Calu3 (cell line): ENCODE data around the gene BACE2. TPM values are rescaled to one million over a fixed set of nuclear protein-coding genes. Genes with fewer than 3 reads are reported as not detected.
"Not testable (repeated sequence)": the region's sequence is repeated elsewhere in the genome, so short reads cannot be mapped to it uniquely, and the experiment has no call there.

Source experiments
- BruUV-seq: library from RNA; stranded (reverse); fragments of 400-500 nt; replicated peaks from 2 replicates; lab custom pipeline; 2021; lab: Mats Ljungman, UMichigan
- CTCF ChIA-PET: fragments of 300-600 bp; sonication (Branson Sonifier 250); formaldehyde crosslinking; loops from one replicate; lab custom pipeline; 2022; ENCODE audit warnings: antibody characterized with exemption; lab: Charles Lee
- DNase-seq: peaks from one replicate; pipeline ENCODE4 v3.0.0; 2022
- H3K27ac Mint-ChIP-seq: one replicate; pipeline ENCODE4 v1.8.0; 2022; ENCODE audit warnings: mixed read lengths; ENCODE audit not compliant: unreplicated experiment
- H3K27me3 Mint-ChIP-seq: one replicate; pipeline ENCODE4 v1.8.0; 2022; ENCODE audit warnings: mixed read lengths; ENCODE audit not compliant: unreplicated experiment
- H3K36me3 Mint-ChIP-seq: one replicate; pipeline ENCODE4 v1.8.0; 2022; ENCODE audit warnings: mild to moderate bottlenecking, moderate library complexity, mixed read lengths; ENCODE audit not compliant: insufficient read depth, unreplicated experiment
- H3K4me1 Mint-ChIP-seq: one replicate; pipeline ENCODE4 v1.8.0; 2022; ENCODE audit warnings: mild to moderate bottlenecking, low read depth, mixed read lengths; ENCODE audit not compliant: unreplicated experiment
- H3K4me3 Mint-ChIP-seq: one replicate; pipeline ENCODE4 v1.8.0; 2022; ENCODE audit warnings: mild to moderate bottlenecking, low read depth, moderate library complexity, mixed read lengths; ENCODE audit not compliant: unreplicated experiment
- H3K9me3 Mint-ChIP-seq: one replicate; pipeline ENCODE4 v1.8.0; 2022; ENCODE audit warnings: low read depth, mixed read lengths; ENCODE audit not compliant: unreplicated experiment
- CTCF ChIP-seq: fragments of 200-600 bp; IDR thresholded peaks from one replicate; pipeline ENCODE4 v1.8.0; 2022; ENCODE audit warnings: antibody characterized with exemption; ENCODE audit not compliant: unreplicated experiment
- intact Hi-C: fragments of 100-400 bp; cut with micrococcal nuclease; formaldehyde crosslinking; loops from one replicate; pipeline ENCODE4 v1.10.0; 2022; ENCODE audit not compliant: unreplicated experiment
- total RNA-seq: library from RNA; stranded (reverse); gene quantifications from 2 replicates; pipeline ENCODE4 v1.2.3, GENCODE V29; 2022

BACE2 gene
- total RNA-seq, 1 experiment from 2014 or later = 59.0 TPM

GRCh38 chr21:41254090-41254700 is 86.2 kb downstream of the BACE2 start:
- Mint-ChIP-seq H3K27me3 (no peaks in the 10 kb centered on the region), H3K4me1 (peaks cover 11% of the 10 kb centered on the region), H3K27ac (no peak overlapping the region), H3K4me3 (no peak overlapping the region), H3K36me3 (peaks cover 17% of the 10 kb centered on the region), H3K9me3 (no peaks in the 10 kb centered on the region)
- CTCF ChIA-PET = no interaction called here
- no peak for DNase-seq
- no TSS peak for BruUV-seq
- intact Hi-C loops = no loop called here
- no peak for TF ChIP-seq CTCF

GRCh38 chr21:41255190-41255589 is 87.2 kb downstream of the BACE2 start:
- BruUV-seq = no TSS peak
- CTCF ChIA-PET = no interaction called here
- H3K4me1 Mint-ChIP-seq = peaks cover 11% of the 10 kb centered on the region
- H3K4me3 Mint-ChIP-seq = no peak overlapping the region
- no peak overlapping the region for H3K27ac Mint-ChIP-seq
- no peak for DNase-seq
- no peaks in the 10 kb centered on the region for H3K9me3 Mint-ChIP-seq
- H3K36me3 Mint-ChIP-seq = peaks cover 17% of the 10 kb centered on the region
- no peaks in the 10 kb centered on the region for H3K27me3 Mint-ChIP-seq
- intact Hi-C loops = no loop called here
- no peak for TF ChIP-seq CTCF

- not testable (repeated sequence) for H3K4me3 Mint-ChIP-seq
Observed at GRCh38 chr21:41256231-41256630, 88.3 kb downstream of the BACE2 start.

GRCh38 chr21:41256771-41257702 is 89.1 kb downstream of the BACE2 start:
- no peak for DNase-seq
- Mint-ChIP-seq H3K9me3 (no peaks in the 10 kb centered on the region), H3K4me3 (no peak overlapping the region), H3K36me3 (peaks cover 15% of the 10 kb centered on the region), H3K27ac (no peak overlapping the region), H3K4me1 (peaks cover 8% of the 10 kb centered on the region), H3K27me3 (no peaks in the 10 kb centered on the region)
- intact Hi-C loops = no loop called here
- CTCF ChIA-PET = no interaction called here
- TF ChIP-seq CTCF = no peak
- no TSS peak for BruUV-seq

More at GRCh38 chr21:41256231-41256630, 88.3 kb downstream of the BACE2 start:
- Mint-ChIP-seq H3K36me3 (peaks cover 17% of the 10 kb centered on the region), H3K4me1 (peaks cover 11% of the 10 kb centered on the region)
- intact Hi-C loops, H3K27ac Mint-ChIP-seq, H3K27me3 Mint-ChIP-seq, H3K9me3 Mint-ChIP-seq, DNase-seq, BruUV-seq, CTCF ChIA-PET: not testable (repeated sequence)
